SU-DHL-6 (cell line): ENCODE results near the gene TNS3.

Source experiments
- H2AFZ ChIP-seq: fragments of 200-600 bp; sonication (generic); 2 replicates; pipeline ENCODE4 v1.6.1; 2014; ENCODE audit warnings: low read depth, mild to moderate bottlenecking, moderate library complexity, mixed read lengths, antibody characterized with exemption, low read length; ENCODE audit not compliant: severe bottlenecking
- H3F3A ChIP-seq: fragments of 200-600 bp; shearing (Covaris generic); 2 replicates; pipeline ENCODE4 v1.6.0; 2016; ENCODE audit warnings: antibody characterized with exemption, mild to moderate bottlenecking; ENCODE audit not compliant: insufficient read depth
- H3K27ac ChIP-seq: fragments of 200-600 bp; sonication (generic); 2 replicates; pipeline ENCODE4 v1.5.1; 2016; ENCODE audit warnings: low read depth, mild to moderate bottlenecking, low read length, moderate library complexity, mixed read lengths
- H3K27me3 ChIP-seq: fragments of 200-600 bp; sonication (generic), shearing (Covaris generic); 2 replicates; pipeline ENCODE4 v1.6.0; 2014; ENCODE audit warnings: mild to moderate bottlenecking, low read length
- H3K36me3 ChIP-seq: fragments of 200-600 bp; sonication (generic); 2 replicates; pipeline ENCODE4 v1.6.1; 2014; ENCODE audit warnings: mild to moderate bottlenecking, low read length, mixed read lengths
- H3K4me2 ChIP-seq: fragments of 300-600, 200-600 bp; shearing (Covaris generic), sonication (generic); 2 replicates; pipeline ENCODE4 v1.6.0; 2014; ENCODE audit warnings: low read length, low read depth, mild to moderate bottlenecking; ENCODE audit not compliant: poor library complexity, severe bottlenecking
- H3K4me3 ChIP-seq: fragments of 200-600 bp; sonication (generic); 2 replicates; pipeline ENCODE4 v1.5.1; 2014; ENCODE audit warnings: antibody characterized with exemption, low read length, mild to moderate bottlenecking, mixed read lengths; ENCODE audit not compliant: insufficient read depth, poor library complexity, severe bottlenecking
- H3K79me2 ChIP-seq: fragments of 200-600 bp; sonication (generic); 2 replicates; pipeline ENCODE4 v1.6.1; 2014; ENCODE audit warnings: mild to moderate bottlenecking, low read length, moderate library complexity; ENCODE audit not compliant: insufficient read depth
- H3K9ac ChIP-seq: fragments of 200-600 bp; sonication (generic); 2 replicates; pipeline ENCODE4 v1.7.0; 2014; ENCODE audit warnings: mild to moderate bottlenecking, low read length
- H3K9me2 ChIP-seq: fragments of 200-600 bp; sonication (generic); replicated peaks from 2 replicates; pipeline ENCODE4 v1.6.1; 2014; ENCODE audit warnings: low read length; ENCODE audit not compliant: insufficient read depth
- H3K9me3 ChIP-seq: fragments of 200-600 bp; sonication (generic); 2 replicates; pipeline ENCODE4 v1.6.1; 2014; ENCODE audit warnings: low read length, mixed read lengths; ENCODE audit not compliant: insufficient read depth
- H4K20me1 ChIP-seq: fragments of 200-600 bp; sonication (generic); 2 replicates; pipeline ENCODE4 v1.6.1; 2014; ENCODE audit warnings: low read depth, mild to moderate bottlenecking, antibody characterized with exemption, low read length, moderate library complexity, mixed read lengths
- CTCF ChIP-seq: fragments of 200-600 bp; sonication (generic); IDR thresholded peaks from one replicate; pipeline ENCODE4 v1.5.1; 2017; ENCODE audit warnings: antibody characterized with exemption, mild to moderate bottlenecking, low read length, moderate library complexity; ENCODE audit not compliant: insufficient read depth, poor library complexity, severe bottlenecking
- EZH2phosphoT487 ChIP-seq: fragments of 200-600 bp; sonication (generic), shearing (Covaris generic); conservative IDR thresholded peaks from 2 replicates; pipeline ENCODE4 v1.6.1; 2018; ENCODE audit warnings: mild to moderate bottlenecking, antibody characterized with exemption, low read length, moderate library complexity, mixed read lengths

Gene TNS3

GRCh38 chr7:47318395-47319182 lies 263.3 kb downstream of the TNS3 start:
- Histone ChIP-seq H3K9ac (no peak overlapping the region), H3F3A (no peaks in the 10 kb centered on the region), H2AFZ (no peak overlapping the region), H3K27me3 (no peaks in the 10 kb centered on the region), H3K36me3 (no peaks in the 10 kb centered on the region), H3K27ac (no peak overlapping the region), H4K20me1 (no peaks in the 10 kb centered on the region), H3K4me2 (no peak overlapping the region), H3K4me3 (no peak overlapping the region), H3K79me2 (no peaks in the 10 kb centered on the region), H3K9me2 (no peaks in the 10 kb centered on the region), H3K9me3 (no peaks in the 10 kb centered on the region)
- no peak for TF ChIP-seq EZH2phosphoT487
- TF ChIP-seq CTCF = no peak

DNA sequence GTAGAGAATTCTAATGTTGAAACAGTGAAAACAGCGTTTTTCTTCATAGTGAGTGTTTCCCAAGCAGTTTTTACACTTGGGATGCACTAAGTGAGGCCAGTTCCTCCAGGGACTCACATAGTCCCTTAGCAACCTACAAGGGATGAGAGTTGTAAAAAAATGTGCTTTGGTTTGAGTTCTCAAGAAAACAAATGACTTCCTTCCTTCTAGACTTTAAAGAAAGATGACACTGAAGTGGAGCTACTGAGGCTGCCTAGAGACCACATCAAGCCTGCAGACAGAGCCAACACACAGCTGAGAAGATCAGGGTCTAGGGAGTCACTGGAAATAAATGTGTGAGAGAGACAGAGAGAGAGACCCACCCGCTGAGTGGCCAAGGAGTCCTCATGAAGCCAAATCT lies 264.4 kb downstream of the TNS3 start:
- H4K20me1 ChIP-seq = no peaks in the 10 kb centered on the region
- H3K27me3 ChIP-seq = no peaks in the 10 kb centered on the region
- H3K4me2 ChIP-seq = no peak overlapping the region
- TF ChIP-seq EZH2phosphoT487 (no peak), CTCF (no peak)
- H2AFZ ChIP-seq = no peak overlapping the region
- no peaks in the 10 kb centered on the region for H3K9me3 ChIP-seq
- H3K4me3 ChIP-seq = no peak overlapping the region
- no peaks in the 10 kb centered on the region for H3K9me2 ChIP-seq
- H3K9ac ChIP-seq = no peak overlapping the region
- H3K27ac ChIP-seq = no peak overlapping the region
- H3K79me2 ChIP-seq = no peaks in the 10 kb centered on the region
- no peaks in the 10 kb centered on the region for H3K36me3 ChIP-seq
- no peaks in the 10 kb centered on the region for H3F3A ChIP-seq

DNA sequence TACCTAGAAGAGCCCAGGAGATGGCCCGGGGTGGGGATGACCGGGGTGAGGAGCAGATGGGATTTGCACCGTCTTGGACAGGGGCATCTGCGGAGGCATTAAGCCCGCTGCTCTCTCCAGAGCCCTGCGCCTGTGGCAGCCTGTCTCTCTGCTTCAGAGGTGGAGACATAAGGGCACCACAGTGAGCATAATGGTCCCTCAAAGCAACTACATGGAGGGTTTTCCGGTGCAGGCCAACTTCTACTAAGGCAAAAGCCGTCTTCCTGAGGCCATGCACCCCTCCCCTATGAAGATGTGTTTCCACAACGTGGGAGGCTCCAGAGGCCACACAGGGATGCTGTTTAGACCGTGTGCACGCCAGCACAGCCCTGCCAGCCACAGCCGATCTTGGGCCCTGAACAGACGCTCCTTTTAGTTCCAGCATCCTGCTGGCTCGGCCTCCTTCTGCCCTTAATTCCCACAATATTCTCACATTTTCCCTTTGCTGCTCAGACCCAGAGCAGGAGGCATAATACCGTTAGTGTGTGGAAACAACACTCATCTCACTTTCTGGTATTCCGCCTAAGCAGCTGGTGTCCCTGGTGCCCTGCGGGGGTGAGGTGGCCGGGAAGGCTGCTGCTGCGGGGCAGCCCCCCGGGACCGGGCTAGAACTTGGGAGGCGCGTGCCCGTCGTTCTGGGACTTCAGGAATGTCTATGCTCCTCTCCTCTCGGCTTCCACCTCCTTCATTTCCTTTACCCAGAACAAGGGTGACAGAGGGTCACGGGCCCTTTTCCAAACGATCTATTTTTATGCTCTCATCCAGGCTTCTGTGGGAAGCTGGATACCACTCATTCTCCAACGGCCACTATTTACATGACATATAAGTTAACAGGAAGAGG lies 266.9 kb downstream of the TNS3 start:
- Histone ChIP-seq H2AFZ (no peak overlapping the region), H4K20me1 (no peaks in the 10 kb centered on the region), H3F3A (no peaks in the 10 kb centered on the region), H3K9me2 (no peaks in the 10 kb centered on the region), H3K36me3 (no peaks in the 10 kb centered on the region; the same call in 1 of the 2 replicates), H3K27ac (no peak overlapping the region), H3K9me3 (no peaks in the 10 kb centered on the region), H3K79me2 (no peaks in the 10 kb centered on the region), H3K4me2 (no peak overlapping the region), H3K9ac (no peak overlapping the region), H3K27me3 (no peaks in the 10 kb centered on the region), H3K4me3 (no peak overlapping the region)
- TF ChIP-seq EZH2phosphoT487 (no peak), CTCF (no peak)
